GM21528 (cell line): ENCODE results near the gene CHRDL1.
A peak's percentile ranks its signal among the peaks of the same experiment; 100 is the strongest.
"Not testable (repeated sequence)": the region's sequence is repeated elsewhere in the genome, so short reads cannot be mapped to it uniquely, and the experiment has no call there.

Source experiments
- ATAC-seq: cut with Tn5 transposase; IDR thresholded peaks from one replicate; pipeline ENCODE4 v1.9.1; 2021; ENCODE audit warnings: mild to moderate bottlenecking, moderate library complexity; ENCODE audit not compliant: unreplicated experiment, low FRiP score

The CHRDL1 gene

DNA sequence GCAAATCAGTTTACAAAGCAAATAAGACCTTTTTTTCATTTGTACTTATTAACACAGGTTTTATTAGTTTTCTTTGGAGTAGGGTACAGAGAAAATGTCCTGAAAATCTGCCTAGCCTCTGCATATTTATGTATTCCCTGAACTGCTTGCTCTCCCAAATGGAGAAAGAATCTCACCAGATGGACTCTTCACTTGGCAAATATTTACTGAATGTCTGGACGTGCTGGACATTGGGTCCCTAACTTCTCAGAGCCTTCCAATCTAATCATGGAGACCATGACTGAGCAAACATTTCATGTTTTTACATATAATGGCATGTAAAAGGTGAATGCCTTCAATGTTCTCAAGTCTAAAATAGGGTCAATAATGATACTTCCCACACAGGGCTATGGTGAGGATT, 126.0 kb downstream of the CHRDL1 start:
- no peak for ATAC-seq

DNA sequence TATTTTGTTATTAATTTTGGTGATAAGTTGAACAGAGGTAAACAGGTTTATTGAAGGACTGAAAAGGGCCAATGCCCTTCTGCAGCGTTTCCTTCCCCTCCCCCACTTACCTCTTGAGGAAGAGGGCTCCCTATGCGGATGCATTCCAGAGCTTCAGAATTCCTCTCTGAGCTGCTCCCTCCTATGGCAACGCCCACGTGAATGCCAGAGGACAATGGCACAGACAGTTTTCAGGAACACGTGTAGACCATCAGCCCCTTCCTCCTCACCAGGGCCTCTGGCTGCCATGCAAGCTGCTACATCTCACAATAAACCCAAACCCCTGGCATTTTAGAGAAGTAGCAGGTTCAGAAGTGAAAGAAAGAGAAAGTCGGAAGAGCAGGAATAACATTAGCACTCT, 127.9 kb downstream of the CHRDL1 start:
- no peak for ATAC-seq

DNA sequence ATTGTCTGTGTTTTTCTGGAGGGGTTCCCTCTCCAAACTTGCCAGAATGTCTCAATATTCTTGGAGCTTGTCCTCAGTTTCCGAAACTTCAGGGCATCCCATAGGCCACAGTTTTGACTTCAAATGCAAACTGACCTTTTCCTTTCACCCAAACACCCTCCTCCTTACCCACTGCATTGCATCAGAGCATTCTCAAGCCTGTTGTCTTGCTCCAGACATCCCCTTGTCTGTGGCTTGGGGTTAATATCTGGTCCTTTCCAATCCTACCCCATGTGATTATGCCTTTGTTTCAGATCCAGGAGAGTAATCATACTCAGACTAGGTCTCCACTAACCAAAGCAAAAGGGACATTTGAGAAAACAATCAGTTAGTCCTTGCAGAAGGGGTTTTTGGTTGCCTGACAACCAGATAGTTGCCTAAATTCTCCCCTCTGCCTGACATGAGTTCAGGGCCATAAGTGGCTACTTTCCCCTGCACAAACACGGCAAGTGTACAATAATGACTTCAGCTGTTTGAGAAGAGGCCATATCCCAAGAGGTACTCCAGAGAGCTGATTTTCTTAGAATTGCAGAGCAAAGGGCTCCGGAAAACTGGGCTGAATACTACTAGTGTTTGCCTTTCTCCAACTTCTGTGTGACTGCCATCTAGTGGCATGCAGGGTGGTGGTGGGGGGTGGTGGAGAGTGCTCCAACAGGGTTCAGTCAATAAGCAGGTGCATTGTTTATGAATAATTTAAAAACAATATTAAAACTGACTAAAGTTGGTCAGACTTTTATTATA, 130.2 kb downstream of the CHRDL1 start:
- peak; percentile 72 for ATAC-seq

DNA sequence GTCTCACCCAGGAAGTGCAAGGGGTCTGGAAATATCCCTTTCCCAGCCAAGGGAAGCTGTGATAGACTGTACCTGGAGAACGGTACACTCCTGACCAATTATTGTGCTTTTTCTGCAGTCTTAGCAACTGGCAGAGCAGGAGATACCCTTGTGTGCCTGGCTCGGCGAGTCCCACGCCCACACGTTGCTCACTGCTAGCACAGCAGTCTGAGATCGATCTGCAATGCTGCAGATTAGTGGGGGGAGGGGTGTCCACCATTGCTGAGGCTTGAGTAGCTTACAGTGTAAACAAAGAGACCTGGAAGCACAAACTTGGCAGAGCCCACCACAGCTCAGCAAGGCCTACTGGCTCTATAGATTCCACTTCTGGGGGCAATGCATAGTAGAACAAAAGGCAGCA, 138.5 kb downstream of the CHRDL1 start:
- ATAC-seq: no peak

DNA sequence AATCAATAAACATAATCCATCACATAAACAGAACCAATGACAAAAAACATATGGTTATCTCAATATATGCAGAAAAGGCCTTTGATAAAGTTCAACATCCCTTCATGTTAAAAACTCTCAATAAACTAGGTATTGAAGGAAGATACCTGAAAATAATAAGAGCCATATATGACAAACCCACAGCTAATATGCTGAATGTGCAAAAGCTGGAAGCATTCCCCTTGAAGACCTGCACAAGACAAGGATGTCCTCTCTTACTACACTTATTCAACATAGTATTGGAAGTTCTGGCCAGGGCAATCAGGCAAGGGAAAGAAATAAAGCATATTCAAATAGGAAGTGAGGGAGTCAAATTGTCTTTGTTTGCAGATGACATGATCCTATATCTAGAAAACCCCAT, 141.3 kb downstream of the CHRDL1 start:
- not testable (repeated sequence) for ATAC-seq

DNA sequence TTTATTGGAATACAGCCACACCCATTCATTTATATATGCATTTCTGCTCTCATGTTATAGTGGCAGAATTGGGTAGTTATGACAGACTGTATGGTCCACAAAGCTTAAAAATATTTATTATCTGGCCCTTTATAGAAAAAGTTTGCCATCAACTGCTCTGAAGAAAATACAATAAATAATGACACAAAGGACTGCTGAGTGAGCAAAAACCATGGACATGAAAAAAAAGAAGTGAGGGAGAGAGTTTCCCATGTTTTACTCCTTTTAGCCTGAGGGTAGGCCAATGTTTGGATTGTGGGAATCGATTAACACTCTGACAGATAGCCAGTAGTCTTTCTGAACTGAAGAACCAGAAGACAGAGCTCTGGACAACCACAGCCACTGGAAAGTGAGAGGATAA, 149.2 kb downstream of the CHRDL1 start:
- ATAC-seq: no peak
